HuH-7 (cell line): ENCODE results near the gene CRAMP1.
"Not testable (repeated sequence)": the region's sequence is repeated elsewhere in the genome, so short reads cannot be mapped to it uniquely, and the experiment has no call there.

Source experiments
- DNase-seq: peaks from one replicate; pipeline ENCODE4 v3.0.0; 2011; ENCODE audit warnings: low spot score

CRAMP1 gene

DNA sequence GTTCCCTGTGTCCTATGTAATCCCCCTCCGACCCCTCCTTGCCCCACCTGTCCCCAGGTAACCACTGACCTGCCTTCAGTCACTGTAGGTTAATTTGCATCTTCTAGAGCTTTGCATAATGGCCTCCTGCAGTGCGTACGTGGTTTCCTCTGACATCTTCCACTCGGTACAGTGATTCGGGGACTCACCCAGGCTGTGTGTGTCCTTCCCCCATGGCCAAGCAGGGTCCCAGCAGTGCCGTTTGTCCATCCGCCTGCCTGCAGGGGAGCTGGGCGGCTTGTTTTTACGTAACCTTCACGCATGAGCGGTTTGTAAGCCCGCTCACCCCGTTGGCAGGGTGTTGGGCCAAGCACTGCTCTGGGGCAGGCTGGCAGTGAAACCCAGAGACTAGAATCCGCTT is 101.8 kb downstream of the CRAMP1 start:
- no peak for DNase-seq

DNA sequence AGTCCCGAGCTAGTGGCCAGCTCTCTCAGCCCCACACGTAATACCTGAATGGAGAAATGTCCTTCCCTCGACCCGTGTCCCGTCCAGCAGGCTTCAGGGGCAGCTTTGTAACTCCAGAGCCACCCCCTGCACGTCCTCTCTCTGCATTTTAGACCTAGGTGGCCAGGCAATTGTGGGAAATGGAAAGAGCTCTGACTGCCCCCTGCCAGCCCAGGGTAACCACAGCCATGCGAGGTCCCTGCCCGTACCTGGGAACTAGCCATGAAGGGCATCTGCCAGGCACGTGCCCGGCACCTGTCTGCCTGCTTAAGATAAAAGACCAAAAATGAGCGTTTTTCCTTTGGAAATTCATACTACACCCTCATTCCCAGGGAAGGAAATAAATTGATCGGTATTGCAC is 103.1 kb downstream of the CRAMP1 start:
- DNase-seq = no peak

DNA sequence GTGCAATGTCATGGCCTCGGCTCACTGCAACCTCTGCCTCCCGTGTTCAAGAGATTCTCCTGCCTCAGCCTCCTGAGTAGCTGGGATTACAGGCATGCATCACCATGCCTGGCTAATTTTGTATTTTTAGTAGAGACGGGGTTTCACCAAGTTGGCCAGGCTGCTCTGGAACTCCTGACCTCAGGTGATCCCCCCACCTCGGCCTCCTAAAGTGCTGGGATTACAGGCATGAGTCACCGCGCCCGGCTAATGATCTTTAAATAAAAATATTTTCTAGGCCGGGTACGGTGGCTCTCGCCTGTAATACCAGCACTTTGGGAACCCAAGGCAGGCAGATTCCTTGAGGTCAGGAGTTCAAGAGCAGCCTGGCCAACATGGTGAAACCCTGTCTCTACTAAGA is 106.1 kb downstream of the CRAMP1 start:
- not testable (repeated sequence) for DNase-seq

DNA sequence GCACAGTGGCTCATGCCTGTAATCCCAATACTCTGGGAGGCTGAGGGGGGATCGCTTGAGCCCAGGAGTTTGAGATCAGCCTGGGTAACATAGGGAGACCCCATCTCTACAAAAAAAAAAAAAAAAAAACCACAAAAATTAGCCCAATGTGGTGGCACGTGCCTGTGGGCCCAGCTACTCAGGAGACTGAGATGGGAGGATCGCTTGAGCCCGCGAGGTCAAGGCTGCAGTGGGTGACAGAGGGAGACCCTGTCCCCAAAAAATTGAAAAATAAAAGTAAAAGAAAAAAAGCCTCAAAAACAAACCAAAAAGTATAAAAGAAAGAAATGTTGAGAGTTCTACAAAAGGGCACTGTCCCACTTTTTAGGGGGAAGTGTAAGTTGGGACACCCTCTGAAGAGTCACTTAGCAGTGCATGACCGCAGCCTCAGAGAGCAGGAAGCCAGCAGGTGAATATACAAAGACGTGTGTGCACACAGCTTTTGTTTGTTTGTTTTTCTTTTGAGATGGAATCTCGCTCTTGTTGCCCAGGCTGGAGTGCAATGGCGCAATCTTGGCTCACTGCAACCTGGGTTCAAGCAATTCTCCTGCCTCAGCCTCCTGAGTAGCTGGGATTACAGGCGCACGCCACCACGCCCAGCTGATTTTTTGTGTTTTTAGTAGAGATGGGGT is 107.5 kb downstream of the CRAMP1 start:
- DNase-seq = peak; percentile 58

DNA sequence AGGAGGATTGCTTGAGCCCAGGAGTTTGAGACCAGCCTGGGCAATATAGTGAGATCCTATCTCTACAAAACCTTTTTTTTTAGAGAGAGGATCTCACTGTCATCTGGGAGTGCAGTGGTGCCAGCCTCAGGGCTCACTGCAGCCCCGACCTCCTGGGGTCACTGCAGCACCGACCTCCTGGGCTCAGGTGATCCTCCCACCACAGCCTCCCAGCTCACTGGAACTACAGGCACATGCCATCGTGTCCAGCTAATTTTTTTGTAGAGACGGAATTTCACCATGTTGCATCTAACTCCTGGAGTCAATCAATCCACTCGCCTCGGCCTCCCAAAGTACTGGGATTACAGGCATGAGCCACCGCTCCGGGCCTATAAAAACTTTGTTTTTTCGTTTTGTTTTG is 109.2 kb downstream of the CRAMP1 start:
- no peak for DNase-seq

DNA sequence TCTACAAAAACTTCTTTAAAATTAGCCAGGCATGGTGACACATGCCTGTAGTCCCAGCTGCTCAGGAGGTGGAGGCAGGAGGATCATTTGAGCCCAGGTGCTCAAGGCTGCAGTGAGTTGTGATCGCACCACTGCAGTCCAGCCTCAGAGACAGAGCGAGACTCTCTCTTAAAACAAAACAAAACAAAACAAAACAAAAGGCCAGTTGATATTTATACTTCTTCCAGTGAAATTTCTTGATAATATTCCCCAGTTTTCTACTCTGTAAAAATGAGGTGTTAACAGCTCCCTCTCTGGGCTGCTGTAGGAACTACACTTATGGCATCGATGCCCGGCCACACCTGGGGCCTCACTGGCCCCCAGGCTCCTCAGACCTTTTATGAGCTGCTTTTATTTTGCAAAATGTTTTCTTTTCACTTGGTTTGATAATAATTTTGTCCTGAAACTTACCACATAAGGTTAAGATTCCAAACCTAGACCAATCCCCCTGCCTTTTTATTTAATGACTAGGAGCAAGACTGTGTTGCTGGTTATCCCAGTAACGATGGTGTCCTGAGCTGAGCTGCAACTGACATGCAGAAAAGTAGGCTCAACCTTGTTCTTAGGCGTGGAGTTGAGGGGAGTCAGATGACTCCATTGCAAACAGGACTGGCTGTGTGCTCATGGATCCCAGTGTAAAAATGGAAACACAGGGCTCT is 111.4 kb downstream of the CRAMP1 start:
- DNase-seq = peak; percentile 59

DNA sequence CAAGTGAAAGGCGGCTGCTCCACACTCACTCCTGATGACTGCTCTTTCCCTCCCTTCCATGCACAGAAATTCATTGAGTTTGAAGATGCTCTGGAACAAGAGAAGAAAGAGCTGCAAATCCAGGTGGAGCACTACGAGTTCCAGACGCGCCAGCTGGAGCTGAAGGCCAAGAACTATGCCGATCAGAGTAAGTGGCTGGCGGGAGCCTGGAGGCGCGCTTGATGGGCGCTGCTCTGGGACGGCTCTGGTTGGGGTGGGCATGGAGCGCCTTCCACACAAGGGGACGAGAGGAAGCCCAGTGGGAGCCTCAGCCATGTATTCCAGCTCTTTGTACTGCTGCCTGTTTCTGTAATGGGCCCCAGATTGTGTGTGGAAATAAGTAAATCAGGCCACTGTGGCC is 112.3 kb downstream of the CRAMP1 start:
- no peak for DNase-seq

DNA sequence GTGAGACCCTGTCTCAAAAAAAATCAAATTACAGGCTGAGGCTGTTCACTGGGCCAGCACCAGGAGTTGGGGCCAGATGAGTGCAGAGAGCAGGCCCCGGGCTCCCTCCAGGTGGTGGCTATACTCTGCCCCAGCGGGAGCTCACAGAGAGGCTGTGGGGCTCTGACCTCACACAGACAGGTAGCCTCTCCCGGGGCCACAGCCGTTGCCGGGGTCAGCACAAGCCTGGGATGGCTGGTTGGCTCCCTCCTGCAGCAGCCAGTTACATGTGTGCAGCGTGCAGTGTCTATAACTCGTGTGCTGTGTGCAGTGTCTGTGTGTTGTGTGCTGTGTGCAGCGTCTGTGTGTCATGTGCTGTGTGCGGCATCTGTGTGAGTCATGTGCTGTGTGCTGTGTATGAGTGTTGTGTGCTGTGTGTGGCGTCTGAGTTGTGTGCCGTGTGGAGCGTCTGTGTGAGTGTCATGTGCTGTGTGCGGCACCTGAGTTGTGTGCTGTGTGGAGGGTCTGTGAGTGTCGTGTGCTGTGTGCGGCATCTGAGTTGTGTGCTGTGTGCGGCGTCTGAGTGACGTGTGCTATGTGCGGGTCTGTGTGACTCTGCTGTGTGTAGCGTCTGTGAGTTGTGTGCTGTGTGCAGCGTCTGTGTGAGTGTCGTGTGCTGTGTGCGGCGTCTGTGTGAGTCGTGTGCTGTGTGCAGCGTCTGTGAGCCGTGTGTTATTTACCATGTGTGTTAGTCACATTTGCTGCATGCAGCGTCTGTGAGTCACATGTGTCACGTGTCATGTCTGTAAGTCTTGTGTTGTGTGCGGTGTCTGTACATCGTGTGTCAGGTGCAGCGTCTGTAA is 114.7 kb downstream of the CRAMP1 start:
- no peak for DNase-seq
